Keratinocyte (primary cell): ENCODE results near the gene ANKZF1. TPM values are rescaled to one million over a fixed set of nuclear protein-coding genes. Genes with fewer than 3 reads are reported as not detected.

Experiments
- DNase-seq: peaks from one replicate; pipeline ENCODE4 v3.0.0-alpha.2; 2011; ENCODE audit warnings: low read depth, missing footprints, low spot score
- FAIRE-seq: peaks from 2 replicates; lab custom pipeline; 2011; peaks lifted over from hg19 to GRCh38; lab: Jason Lieb, UNC
- H2AFZ ChIP-seq: 2 replicates; pipeline ENCODE4 v1.6.0; 2012; ENCODE audit warnings: low read length, control low read depth, inconsistent platforms; ENCODE audit not compliant: control insufficient read depth
- H3K27ac ChIP-seq: 2 replicates; pipeline ENCODE4 v1.5.1; 2011; ENCODE audit warnings: low read length; ENCODE audit not compliant: control insufficient read depth, insufficient read depth
- H3K27me3 ChIP-seq: 3 replicates; pipeline ENCODE4 v1.6.0; 2011; ENCODE audit warnings: low read length; ENCODE audit not compliant: control insufficient read depth, insufficient read depth; ENCODE audit errors: extremely low read depth
- H3K36me3 ChIP-seq, 2 experiments: 2 replicates in 1 of 2; 3 replicates in 1 of 2; pipeline ENCODE4 v1.5.1; 2011; ENCODE audit warnings: low read length in 2 of 2, mild to moderate bottlenecking in 1 of 2; ENCODE audit not compliant: control insufficient read depth in 2 of 2, insufficient read depth in 2 of 2; ENCODE audit errors: extremely low read depth in 1 of 2
- H3K4me1 ChIP-seq: 3 replicates; pipeline ENCODE4 v1.5.1; 2011; ENCODE audit warnings: low read length; ENCODE audit not compliant: control insufficient read depth, insufficient read depth; ENCODE audit errors: extremely low read depth
- H3K4me2 ChIP-seq: 3 replicates; pipeline ENCODE4 v1.6.0; 2011; ENCODE audit warnings: low read depth, low read length; ENCODE audit not compliant: control insufficient read depth, insufficient read depth; ENCODE audit errors: extremely low read depth
- H3K4me3 ChIP-seq, 3 experiments: fragments of 200-600 bp in 1 of 3; sonication (generic) in 1 of 3; 2 replicates in 2 of 3; 3 replicates in 1 of 3; pipeline ENCODE4 v1.5.1; 2011 to 2016; ENCODE audit warnings: low read length in 3 of 3, mild to moderate bottlenecking in 3 of 3, control low read depth in 2 of 3, inconsistent platforms in 1 of 3, low read depth in 1 of 3, mixed read lengths in 1 of 3, mixed run types in 1 of 3, moderate library complexity in 1 of 3; ENCODE audit not compliant: control insufficient read depth in 2 of 3, insufficient read depth in 2 of 3; ENCODE audit errors: extremely low read depth in 1 of 3
- H3K79me2 ChIP-seq: 2 replicates; pipeline ENCODE4 v1.6.0; 2012; ENCODE audit warnings: low read length; ENCODE audit not compliant: control insufficient read depth, insufficient read depth
- H3K9ac ChIP-seq: 3 replicates; pipeline ENCODE4 v1.6.0; 2011; ENCODE audit warnings: low read length; ENCODE audit not compliant: control insufficient read depth, insufficient read depth; ENCODE audit errors: extremely low read depth
- H3K9me1 ChIP-seq: 3 replicates; pipeline ENCODE4 v1.6.0; 2011; ENCODE audit warnings: low read length; ENCODE audit not compliant: control insufficient read depth, insufficient read depth; ENCODE audit errors: extremely low read depth
- H3K9me3 ChIP-seq: 2 replicates; pipeline ENCODE4 v1.5.1; 2012; ENCODE audit warnings: low read depth, low read length; ENCODE audit not compliant: control insufficient read depth
- H4K20me1 ChIP-seq: 3 replicates; pipeline ENCODE4 v1.6.0; 2011; ENCODE audit warnings: low read length; ENCODE audit not compliant: control insufficient read depth, insufficient read depth; ENCODE audit errors: extremely low read depth
- EZH2 ChIP-seq: IDR thresholded peaks from one replicate; pipeline ENCODE4 v1.6.1; 2012; ENCODE audit warnings: inconsistent platforms, mild to moderate bottlenecking, low read length, moderate library complexity
- dilution Hi-C: fragments of 300-500 bp; cut with MboI; formaldehyde crosslinking; loops from one replicate; pipeline ENCODE4 v1.7.0; 2020; ENCODE audit warnings: low sequenced_read_pairs; ENCODE audit not compliant: extremely low pct_ligation_motif_present
- polyA plus RNA-seq, 5 experiments: library from polyadenylated mRNA; depleted of rRNA in 3 of 5; stranded (reverse) in 3 of 5; stranded (forward) in 1 of 5; unstranded in 1 of 5; fragments of >200 nt; gene quantifications; 1 replicate in 1 of 5; 2 replicates in 3 of 5; 3 replicates in 1 of 5; pipeline versions ENCODE4 v1.2.1 to v1.2.3, GENCODE V29; 2011 to 2012; ENCODE audit warnings: missing spikeins in 2 of 5, low read depth in 1 of 5, low replicate concordance in 1 of 5
- TF ChIP-seq, protein P1 (sequence below), 3 experiments: IDR thresholded peaks in 1 of 3; conservative IDR thresholded peaks in 1 of 3; optimal IDR thresholded peaks in 1 of 3; 2 replicates in 2 of 3; 3 replicates in 1 of 3; pipeline versions ENCODE3 to v1.5.1; 2011; ENCODE audit warnings: low read length in 3 of 3, mild to moderate bottlenecking in 3 of 3, moderate library complexity in 2 of 3, control low read depth in 1 of 3, inconsistent platforms in 1 of 3; ENCODE audit not compliant: insufficient read depth in 2 of 3; ENCODE audit errors: extremely low read depth in 1 of 3

ANKZF1 gene
- polyA plus RNA-seq, 1 donor (not counting 4 experiments of a cell fraction or from before 2014, with no cell fraction given), result 35.1 TPM

DNA sequence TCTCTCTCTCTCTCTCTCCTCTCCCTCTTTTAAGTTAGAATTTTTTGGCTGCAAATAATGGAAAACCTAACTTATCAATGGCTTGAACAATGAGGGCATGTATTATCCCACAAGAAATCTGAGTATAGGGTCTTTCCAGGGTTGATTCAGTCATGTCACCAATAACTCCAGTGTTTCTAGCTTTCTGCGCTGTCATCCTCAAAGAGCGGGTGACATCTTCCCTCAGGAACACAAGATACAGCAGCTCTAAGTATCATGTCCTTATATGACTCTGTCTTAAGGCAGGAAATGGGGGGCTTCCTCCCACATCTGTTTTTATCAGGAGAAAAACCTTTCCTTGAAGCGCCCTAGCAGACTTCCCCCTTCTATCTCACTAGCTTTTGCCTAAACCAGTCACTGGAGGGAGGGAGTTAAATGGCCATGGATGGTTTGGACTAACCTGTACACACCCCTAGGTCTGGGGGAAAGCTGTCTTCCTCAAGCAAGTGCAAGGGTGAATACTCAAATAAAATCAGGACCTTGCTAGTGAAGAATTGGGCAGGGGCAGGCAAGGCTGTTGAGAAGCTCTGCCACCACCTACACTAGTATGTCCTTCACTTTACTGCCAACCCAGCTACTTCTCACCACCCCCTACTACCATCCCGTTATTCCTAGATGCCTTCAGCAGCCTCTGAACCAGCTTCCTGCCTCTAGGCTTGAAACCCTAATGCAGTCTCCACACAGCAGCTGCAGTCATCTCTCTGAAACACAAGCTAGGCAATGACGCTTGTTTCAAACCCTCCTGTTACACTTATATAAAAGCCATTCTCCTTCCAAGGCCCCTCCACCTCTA, 31.6 kb downstream of the ANKZF1 start:
- dilution Hi-C loops, result no loop called here
- Histone ChIP-seq H3K36me3 (no peaks in the 10 kb centered on the region), H3K4me3 (no peak overlapping the region), H3K27ac (no peak overlapping the region), H3K9ac (no peak overlapping the region), H3K4me2 (no peak overlapping the region), H3K27me3 (no peaks in the 10 kb centered on the region), H3K9me1 (no peaks in the 10 kb centered on the region), H3K4me1 (no peaks in the 10 kb centered on the region), H4K20me1 (no peaks in the 10 kb centered on the region), H3K79me2 (no peaks in the 10 kb centered on the region), H3K9me3 (no peaks in the 10 kb centered on the region), H2AFZ (no peak overlapping the region)
- TF ChIP-seq, protein P1, sequence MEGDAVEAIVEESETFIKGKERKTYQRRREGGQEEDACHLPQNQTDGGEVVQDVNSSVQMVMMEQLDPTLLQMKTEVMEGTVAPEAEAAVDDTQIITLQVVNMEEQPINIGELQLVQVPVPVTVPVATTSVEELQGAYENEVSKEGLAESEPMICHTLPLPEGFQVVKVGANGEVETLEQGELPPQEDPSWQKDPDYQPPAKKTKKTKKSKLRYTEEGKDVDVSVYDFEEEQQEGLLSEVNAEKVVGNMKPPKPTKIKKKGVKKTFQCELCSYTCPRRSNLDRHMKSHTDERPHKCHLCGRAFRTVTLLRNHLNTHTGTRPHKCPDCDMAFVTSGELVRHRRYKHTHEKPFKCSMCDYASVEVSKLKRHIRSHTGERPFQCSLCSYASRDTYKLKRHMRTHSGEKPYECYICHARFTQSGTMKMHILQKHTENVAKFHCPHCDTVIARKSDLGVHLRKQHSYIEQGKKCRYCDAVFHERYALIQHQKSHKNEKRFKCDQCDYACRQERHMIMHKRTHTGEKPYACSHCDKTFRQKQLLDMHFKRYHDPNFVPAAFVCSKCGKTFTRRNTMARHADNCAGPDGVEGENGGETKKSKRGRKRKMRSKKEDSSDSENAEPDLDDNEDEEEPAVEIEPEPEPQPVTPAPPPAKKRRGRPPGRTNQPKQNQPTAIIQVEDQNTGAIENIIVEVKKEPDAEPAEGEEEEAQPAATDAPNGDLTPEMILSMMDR (optimal IDR thresholded peaks at IDR 0.05 in 1 of 3, IDR thresholded peaks at IDR 0.05 in 1 of 3, conservative IDR thresholded peaks at IDR 0.05 in 1 of 3; ENCODE audit: extremely low read depth in 1 of 3, insufficient read depth in 2 of 3, low read length in 3 of 3), result no peak
- TF ChIP-seq EZH2, result no peak
- FAIRE-seq (no peak), DNase-seq (no peak)

DNA sequence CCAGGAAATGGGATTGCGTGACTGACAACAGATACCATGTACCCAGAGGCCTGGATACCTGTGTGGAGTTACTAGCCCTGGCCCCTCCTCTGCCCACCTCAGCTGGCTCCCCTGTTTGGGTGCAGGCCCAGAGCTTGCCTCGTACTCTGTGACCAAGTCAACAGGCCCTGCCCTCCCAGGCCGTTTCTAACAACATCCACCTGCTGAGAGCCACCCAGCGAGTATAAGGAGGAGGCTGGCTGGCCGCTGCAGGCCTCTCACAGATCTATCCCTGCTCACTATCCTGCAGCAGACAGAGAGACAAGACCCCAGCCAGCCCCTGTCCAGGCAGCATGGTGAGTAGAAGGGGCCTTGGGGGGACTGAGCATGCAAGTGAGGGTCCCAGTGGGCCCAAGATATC, 36.6 kb downstream of the ANKZF1 start:
- H3K9me1 ChIP-seq, result no peaks in the 10 kb centered on the region
- H3K4me3 ChIP-seq, result no peak overlapping the region
- H3K27ac ChIP-seq, result no peak overlapping the region
- no peak for FAIRE-seq
- no peak for TF ChIP-seq EZH2
- TF ChIP-seq, protein P1 (optimal IDR thresholded peaks at IDR 0.05 in 1 of 3, IDR thresholded peaks at IDR 0.05 in 1 of 3, conservative IDR thresholded peaks at IDR 0.05 in 1 of 3; ENCODE audit: extremely low read depth in 1 of 3, insufficient read depth in 2 of 3, low read length in 3 of 3), result no peak
- H2AFZ ChIP-seq, result no peak overlapping the region
- dilution Hi-C loops, result no loop called here
- H3K4me2 ChIP-seq, result no peak overlapping the region
- H3K27me3 ChIP-seq, result no peaks in the 10 kb centered on the region
- no peaks in the 10 kb centered on the region for H3K36me3 ChIP-seq
- no peaks in the 10 kb centered on the region for H4K20me1 ChIP-seq
- no peaks in the 10 kb centered on the region for H3K79me2 ChIP-seq
- peaks cover 13% of the 10 kb centered on the region for H3K4me1 ChIP-seq
- DNase-seq, result no peak
- H3K9me3 ChIP-seq, result no peaks in the 10 kb centered on the region
- H3K9ac ChIP-seq, result no peak overlapping the region
